HG03565 (cell line): ENCODE data around the gene ACP1.

Experiments used
- ATAC-seq: cut with Tn5 transposase; IDR thresholded peaks from one replicate; pipeline ENCODE4 v1.9.1; 2021; ENCODE audit warnings: mild to moderate bottlenecking, moderate library complexity; ENCODE audit not compliant: unreplicated experiment

Gene ACP1

GRCh38 chr2:254241-254640, 10.5 kb upstream of the ACP1 start:
- no peak for ATAC-seq

- ATAC-seq: no peak
These were observed 9.6 kb upstream of the ACP1 start for GRCh38 chr2:255195-255594.

GRCh38 chr2:256094-256493, 8.7 kb upstream of the ACP1 start:
- ATAC-seq: no peak

GRCh38 chr2:257429-257828, 7.3 kb upstream of the ACP1 start:
- ATAC-seq: no peak

- ATAC-seq: no peak
These were observed 6.9 kb upstream of the ACP1 start for GRCh38 chr2:257842-258241.

GRCh38 chr2:258933-259332, 5.8 kb upstream of the ACP1 start:
- ATAC-seq: no peak

- ATAC-seq: no peak
These were observed 4.9 kb upstream of the ACP1 start for GRCh38 chr2:259789-260331.

- no peak for ATAC-seq
These were observed 4.1 kb upstream of the ACP1 start for GRCh38 chr2:260507-261161.

GRCh38 chr2:262117-262516, 2.6 kb upstream of the ACP1 start:
- no peak for ATAC-seq

GRCh38 chr2:263022-263738, 1.6 kb upstream of the ACP1 start:
- no peak for ATAC-seq

GRCh38 chr2:263774-264492, 814 bp upstream of the ACP1 start, which contains the start of gene SH3YL1:
Gene SH3YL1 (minus strand): TSS chr2:264032. CDS start chr2:263984, 48 bp downstream.
- ATAC-seq: peak; percentile 14

- no peak for ATAC-seq
These were observed 3.6 kb downstream of the ACP1 start for GRCh38 chr2:268323-268722.

- ATAC-seq: no peak
These were observed 4.7 kb downstream of the ACP1 start for GRCh38 chr2:269356-270030.

GRCh38 chr2:270861-271260, 6.1 kb downstream of the ACP1 start:
- ATAC-seq: no peak

- no peak for ATAC-seq
These were observed 7.2 kb downstream of the ACP1 start for GRCh38 chr2:271917-272316.

- ATAC-seq: no peak
These were observed 8.6 kb downstream of the ACP1 start for GRCh38 chr2:273333-273732.

GRCh38 chr2:274503-274902, 9.8 kb downstream of the ACP1 start:
- no peak for ATAC-seq

- peak; percentile 97 for ATAC-seq
These were observed 10.7 kb downstream of the ACP1 start for GRCh38 chr2:275466-275865.

- ATAC-seq: no peak
These were observed 13.7 kb downstream of the ACP1 start for GRCh38 chr2:278312-278926.

- no peak for ATAC-seq
These were observed 14.2 kb downstream of the ACP1 start for GRCh38 chr2:278927-279320.

GRCh38 chr2:279366-279765, 14.6 kb downstream of the ACP1 start:
- no peak for ATAC-seq
